ENCODE measurements around the gene SEC16B.

Gene SEC16B

DNA sequence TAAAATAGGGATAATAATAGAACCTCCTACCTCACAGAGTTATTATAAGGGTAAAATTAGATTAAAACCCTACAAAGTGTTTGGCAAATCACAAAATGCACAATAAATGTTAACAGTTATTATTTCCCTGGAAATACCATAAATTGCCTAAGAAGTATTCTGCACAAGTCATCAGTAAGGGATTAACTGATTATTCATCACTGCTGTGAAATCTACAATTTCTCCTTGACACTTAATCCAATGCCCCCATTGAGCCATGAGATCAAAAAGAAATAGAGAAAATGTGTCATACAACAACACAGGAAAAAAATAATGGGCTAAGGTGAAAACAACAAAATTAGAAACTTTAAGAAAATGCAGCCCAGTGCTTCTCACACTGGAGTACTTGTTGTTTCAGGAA lies 6.7 kb upstream of the SEC16B start:
- no peak for DNase-seq (ENCODE audit: low spot score)

DNA sequence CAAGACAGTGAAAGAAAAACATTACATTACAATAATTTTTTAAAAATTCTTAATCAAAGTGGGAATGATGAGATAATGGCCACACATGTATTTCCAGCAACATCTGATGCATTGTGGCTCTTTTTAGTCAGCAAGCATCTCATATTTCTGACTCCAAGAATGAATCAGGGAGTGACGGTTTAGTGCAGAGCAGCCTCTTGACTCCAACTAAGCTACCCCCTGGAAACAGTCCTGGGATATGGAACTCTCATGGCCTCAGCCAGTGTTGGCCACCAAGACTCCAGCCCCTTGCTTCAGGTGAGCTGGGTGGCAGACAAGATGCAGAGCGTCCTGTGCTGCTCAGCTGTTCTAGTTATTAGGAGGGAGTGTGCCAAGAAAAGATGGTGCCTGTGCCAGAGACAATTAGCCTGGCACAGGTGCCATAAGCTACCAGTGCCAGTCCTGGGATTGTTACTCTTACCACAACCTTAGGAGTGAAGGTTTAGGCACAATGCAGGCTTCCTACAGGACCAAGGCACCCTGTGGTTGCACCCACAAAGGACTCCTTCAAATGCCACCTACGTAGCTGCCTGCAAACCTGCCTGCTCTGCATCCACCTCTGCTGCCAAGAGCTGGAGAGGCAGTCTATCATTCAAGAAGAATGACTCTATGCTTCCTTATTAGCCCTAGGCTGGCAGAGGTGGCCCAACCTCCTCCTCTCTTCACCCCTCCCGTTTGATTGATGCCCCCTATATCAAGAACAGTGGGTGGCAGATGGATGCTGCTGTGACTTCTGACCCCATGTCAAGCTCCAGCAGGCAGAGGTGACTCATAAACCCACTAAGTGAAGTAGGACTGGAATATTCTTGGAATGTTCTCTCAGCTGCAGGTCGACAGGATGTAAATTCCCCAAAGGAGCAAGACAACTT lies 6.0 kb upstream of the SEC16B start:
- no peak for DNase-seq (ENCODE audit: low spot score)

DNA sequence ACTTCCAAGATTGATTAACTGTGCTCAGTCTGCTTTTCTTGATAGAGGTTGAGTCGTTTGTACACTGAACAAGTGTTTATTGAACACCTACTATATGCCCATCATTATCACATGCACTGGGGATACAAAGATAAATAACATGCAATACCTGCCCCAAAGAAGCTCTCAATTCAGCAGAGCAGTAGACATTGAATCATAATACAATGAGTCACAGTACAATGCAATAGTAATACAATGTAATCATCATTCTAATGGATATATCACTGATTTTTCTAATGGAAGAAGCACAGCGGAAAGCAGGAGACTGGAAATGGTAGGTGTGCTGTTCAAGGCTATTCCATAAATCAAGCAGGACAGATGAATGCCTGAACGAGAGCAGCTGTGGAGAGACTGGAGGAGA lies 3.7 kb upstream of the SEC16B start:
- no peak for DNase-seq (ENCODE audit: low spot score)

DNA sequence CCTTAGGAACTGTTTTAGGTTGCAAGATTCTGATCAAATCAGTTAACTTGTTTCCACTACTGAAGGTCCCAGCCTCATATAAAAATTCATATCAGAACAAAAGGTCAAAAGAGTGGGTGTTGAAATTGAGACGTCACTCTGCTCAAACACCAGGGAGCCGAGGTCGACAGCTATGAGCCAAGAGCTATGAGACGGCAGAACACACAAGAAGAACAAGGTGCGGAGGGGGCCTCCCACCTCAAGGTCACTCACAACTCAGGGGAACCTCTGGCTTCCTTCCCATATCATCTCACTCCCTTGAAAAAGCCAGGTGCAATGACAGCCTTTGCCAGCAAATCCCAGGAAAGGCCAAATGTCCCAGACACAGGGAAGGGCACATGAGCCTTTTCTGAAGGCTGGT lies 749 bp downstream of the SEC16B start:
- DNase-seq (ENCODE audit: low spot score) = no peak

DNA sequence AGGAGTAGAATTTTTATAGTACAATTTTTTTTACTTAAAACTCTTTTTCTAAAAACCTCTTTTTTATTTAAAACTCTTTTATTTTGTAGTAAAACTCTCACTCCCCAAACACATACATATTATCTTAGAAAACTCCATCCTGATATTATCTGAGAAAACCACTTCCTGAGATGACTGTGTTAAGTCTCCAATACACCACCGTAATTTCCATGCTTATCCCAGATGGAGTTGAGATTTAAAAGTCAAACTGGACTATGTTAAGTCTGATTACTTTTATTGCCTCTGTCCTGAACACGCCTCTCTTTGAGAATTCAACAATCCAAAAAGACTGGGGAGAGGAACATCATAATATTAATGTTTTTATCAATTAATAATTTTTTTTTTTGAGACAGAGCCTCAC lies 3.7 kb downstream of the SEC16B start:
- no peak for DNase-seq (ENCODE audit: low spot score)

DNA sequence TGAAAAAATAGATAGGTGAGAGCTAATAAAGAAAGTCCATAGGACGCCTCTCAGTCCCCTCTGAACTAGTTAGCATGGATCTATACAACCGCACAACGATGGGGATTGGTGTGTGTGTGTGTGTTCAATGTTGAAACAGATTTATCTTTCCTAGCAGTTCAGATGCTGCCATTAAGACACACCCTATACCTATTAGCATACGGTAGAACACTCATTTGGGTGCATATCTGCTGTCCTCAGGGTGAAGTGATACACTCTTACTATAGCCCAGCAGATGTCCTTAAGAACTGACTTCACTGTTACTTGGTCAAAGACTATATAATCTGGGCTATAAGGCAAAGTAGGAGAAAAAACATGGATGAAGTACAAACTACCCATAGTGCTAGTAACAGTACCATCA lies 4.6 kb downstream of the SEC16B start:
- no peak for DNase-seq (ENCODE audit: low spot score)

DNA sequence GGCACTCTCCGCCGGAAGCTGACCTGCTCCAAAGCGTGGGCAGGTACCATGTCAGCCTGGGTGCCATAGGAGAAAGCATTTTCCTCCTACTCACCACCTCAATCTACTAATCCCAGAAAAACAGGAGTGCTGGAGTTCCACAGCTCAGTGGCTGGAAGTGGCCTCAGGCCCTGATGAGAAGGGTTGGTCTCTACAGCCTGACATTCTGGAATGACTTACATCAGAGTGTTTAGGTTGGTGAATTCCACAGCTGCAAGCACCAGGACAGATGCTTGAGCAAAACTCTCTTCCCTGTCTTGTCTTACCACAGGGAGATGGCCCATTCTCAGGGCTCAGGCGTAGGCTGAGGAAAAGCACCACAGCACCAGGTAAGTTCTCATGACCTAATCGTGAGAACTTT lies 5.5 kb downstream of the SEC16B start:
- DNase-seq (ENCODE audit: low spot score) = no peak

DNA sequence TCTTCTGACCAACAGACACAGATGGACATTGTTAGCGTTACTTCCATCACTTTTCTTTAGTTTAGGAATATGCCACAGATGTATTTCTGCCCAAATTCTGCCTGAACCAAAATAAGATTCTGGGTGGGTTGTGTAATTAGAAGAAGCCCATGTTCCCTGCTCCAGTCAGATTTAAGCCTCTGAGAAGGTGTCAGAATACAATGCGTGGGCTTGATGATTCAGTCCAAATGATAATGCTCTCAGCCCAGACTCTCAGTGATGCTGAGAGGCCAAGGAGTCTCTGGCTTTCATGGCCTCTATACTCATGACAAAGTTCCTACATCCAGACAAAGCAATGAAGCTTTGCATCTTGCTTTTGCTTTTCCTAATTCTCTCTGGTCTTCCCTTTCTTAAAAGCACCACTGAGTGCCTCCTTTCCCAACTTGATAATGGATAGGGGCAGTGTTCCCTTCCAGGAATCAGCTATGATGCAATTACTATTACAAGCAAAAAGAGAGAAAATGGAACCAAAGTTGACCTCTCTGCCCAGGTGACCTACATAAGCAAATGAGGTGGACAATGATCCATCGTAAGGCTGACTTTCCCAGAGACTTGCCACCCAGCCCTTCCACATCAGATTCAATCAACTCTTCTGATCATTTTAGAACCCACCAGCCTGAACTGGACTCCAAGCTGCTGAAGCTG lies 8.8 kb downstream of the SEC16B start:
- no peak for DNase-seq (ENCODE audit: low spot score)

DNA sequence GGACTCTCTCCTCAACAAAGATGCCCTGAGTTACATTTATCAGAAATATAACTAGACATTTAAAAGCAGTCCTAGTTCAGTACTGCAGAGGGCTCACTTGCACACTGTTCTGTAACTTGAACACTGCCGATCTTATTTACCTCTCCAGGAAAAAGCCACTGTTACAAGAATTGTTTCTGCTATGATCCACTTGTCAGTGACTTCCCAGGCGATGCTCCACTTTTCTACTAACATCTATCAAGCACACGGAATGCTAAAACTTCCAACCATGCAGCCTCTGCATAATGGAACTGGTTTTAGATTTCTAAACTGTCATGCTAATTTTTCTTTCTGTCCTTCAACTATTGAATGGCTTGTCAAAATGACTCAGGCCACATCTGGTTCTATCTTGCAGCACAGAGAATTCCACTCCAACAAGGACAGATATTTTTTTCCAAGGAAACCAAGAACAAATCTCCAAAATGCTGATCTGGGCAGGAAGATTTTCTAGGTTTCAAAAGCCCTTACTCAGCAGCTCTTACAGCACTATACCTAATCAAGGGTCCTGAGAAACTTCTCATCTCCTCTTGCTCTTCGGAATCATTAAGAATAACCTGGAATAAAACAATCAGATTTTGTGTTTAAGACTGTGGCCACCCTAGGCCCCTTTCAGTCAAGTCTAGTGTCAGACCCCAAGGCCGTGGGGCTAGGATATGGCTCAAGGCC lies 9.9 kb downstream of the SEC16B start:
- no peak for DNase-seq (ENCODE audit: low spot score)

DNA sequence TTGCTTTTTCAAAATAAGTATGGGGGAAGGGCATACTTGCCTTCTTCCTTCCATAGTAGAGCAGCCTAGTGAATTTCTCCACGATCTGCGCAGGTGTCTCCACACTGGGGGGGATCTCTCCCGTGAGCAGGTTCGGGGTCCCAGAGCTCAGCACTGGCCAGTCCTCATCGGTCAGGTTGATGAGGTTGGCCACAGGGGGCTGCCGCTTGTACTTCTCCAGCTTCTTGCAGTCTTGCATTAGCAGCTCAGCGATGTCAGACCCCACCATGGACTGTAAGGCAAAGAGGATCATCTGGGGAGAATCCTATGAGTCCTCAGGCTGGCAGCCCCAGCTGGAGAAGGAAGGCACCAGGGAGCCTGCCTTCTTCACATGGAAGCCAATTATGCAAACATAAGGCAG lies 11.8 kb downstream of the SEC16B start:
- DNase-seq (ENCODE audit: low spot score) = no peak

DNA sequence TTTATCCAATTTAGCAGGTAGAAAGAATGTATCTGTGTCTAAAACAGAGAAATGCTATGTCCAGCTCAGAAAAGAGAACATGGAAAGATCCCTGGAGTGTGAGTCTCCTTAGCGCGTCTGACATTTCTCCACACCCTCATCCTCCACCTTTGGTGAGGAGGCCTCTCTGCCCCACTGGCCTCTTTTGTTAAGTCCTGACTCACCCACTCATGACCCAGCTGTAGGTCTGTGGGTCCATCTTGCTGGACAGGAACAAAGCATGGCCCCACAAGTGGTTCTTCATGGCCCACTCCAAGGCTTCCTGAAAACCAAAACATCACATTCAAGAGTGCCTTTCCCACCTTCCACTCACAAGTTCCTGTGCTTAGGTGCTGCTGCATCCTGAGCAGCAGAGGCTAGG lies 15.8 kb downstream of the SEC16B start:
- DNase-seq (ENCODE audit: low spot score) = no peak

DNA sequence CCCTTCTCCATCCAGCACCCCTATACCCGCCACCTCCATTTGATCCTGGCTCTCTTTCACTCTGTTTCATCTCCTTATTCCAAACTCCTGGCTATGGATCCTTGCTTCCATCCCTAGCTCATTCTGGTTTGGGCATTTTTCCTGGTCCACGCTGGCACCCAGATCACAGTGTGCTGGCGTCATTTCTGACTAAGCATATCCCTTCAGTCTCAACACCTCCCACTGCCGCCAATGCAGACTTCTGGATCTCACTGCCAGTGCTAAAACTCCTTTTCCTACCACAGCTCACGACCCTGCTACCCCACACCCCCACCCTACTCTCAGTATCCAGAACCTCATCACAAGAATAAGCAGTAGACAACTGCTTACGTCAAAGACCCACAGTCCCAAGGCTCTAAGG lies 16.3 kb downstream of the SEC16B start:
- DNase-seq (ENCODE audit: low spot score) = no peak

DNA sequence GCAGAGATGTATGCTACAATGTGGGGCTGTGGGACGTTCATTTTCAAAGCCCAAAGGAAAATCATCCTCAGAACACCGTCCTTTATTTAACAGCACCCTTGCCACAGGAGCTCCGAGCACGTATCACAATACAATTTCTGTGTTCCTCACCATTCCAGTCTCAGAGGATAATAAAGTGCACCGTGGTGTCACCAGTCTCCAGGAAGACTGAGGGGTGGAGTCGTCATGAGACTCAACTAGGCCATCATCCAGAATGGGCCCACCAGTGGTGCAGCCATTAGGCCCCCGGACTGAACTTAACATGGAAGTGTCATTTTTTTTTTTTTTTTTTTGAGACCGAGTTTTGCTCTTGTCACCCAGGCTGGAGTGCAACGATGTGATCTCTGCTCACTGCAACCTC lies 17.2 kb downstream of the SEC16B start:
- no peak for DNase-seq (ENCODE audit: low spot score)

DNA sequence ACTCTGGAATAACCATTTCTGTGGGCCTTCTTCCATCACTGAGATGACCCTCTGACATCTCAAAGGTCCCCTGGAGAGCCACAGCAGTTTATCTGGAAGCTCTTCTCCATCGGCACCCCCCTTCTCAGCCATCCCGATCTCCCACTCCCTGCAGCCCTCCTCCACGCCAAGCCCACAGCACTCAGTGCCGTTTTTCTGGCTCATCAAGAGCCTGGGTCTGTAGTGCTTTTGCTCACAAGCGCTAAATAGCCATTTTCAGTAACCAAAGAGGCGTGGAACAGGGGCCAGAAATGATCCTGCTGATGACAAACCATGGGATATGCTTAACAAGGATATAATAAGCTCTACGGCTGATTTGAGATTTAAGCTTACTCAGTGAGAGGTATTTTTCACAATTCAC lies 17.6 kb downstream of the SEC16B start:
- no peak for DNase-seq (ENCODE audit: low spot score)

DNA sequence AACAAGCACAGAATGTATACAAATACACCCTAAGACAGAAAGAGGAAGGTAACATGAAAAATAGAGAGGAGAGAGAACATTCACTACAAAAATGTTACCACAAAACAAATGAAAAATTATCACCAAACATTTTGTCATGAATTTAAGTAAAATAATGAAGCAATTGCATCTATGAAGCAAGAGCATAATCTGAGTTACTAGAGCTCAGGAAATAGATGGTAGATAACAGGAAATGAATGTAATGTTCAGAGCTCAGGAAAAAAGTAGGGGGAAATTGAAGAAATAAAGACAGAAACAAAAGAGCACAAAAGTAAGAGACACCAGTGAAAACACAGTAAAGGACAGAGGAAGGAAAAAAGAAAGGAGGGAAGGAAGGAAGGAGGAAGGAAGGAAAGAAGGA lies 19.4 kb downstream of the SEC16B start:
- no peak for DNase-seq (ENCODE audit: low spot score)

DNA sequence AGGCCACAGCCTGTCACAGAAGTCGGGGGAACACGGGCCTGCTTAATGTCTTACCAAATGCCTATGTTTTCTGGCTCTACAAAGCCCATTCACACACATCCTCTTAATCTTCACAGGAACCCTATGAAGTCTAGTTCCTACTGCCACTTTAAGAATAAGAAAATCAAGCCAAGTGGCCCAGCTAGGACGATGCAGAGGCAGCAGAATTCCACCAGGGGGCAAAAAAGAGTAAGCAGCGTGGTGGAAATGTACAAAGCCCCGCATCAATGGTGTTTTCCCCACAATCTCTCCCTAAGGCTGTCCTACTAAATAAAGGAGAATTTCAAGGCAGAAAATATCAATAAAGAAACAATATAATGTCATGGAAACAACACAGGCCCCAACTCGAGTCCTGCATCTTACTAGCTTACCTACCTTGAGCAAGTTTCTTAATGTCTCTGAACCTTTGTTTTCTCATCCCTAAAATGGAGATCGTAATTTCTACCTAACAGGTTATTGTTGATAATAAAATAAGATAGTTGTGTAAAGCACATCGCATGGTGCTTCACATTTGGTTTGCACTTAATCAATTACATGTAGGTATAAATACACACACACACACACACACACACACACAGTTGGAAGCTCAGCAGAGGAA lies 21.4 kb downstream of the SEC16B start:
- DNase-seq (ENCODE audit: low spot score) = peak; percentile 70

DNA sequence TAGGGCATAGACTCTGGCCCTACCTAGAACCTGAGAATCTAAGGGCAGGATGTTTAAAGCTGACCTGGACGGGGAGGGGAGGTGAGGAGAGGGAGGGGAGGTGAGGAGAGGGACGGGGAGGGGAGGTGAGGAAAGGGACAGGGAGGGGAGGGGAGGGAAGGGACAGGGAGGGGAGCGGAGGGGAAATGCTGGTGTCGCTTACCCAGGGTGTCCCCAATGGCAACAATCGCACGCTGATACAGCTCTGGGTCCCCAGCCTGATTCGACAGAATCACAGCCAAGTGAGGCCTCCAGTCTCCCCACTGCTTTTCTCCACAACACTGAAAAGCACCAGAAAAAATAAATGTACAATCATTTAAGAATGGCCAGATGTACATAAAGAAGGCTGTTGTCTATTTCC lies 22.2 kb downstream of the SEC16B start:
- no peak for DNase-seq (ENCODE audit: low spot score)

DNA sequence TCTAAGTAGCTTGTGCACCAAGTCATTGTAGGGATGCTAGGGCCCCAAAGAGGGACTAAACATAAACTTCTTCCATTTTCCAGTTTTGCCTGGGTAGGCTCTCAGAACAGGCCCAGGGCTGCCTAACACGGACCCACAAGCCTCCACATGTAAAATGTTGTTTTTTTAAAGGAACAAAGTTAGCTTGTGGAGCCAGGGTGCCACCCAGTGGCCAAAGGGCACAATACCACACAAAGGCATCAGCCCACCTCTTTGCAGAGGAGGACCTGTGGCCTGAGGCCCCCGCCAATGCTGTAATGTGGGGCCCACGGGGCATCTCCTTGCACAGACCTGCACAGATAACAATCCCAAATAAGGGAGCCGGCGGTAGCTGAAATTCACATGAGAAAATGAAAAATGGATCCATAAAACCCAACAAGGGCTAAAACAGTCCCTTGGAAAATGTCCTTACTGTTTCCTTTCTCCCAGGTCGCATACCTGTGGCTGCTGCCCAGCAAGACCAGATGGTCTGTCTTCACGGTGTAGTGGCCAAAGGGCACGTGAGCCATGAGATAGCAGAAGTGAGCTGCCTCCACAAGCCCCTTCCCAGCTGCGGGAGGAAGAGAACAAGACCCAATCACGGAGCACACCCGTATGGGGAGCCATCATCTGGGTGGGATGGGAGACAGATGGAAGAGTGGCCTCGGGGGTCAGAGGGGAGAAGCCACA lies 23.8 kb downstream of the SEC16B start:
- DNase-seq (ENCODE audit: low spot score) = peak; percentile 79

DNA sequence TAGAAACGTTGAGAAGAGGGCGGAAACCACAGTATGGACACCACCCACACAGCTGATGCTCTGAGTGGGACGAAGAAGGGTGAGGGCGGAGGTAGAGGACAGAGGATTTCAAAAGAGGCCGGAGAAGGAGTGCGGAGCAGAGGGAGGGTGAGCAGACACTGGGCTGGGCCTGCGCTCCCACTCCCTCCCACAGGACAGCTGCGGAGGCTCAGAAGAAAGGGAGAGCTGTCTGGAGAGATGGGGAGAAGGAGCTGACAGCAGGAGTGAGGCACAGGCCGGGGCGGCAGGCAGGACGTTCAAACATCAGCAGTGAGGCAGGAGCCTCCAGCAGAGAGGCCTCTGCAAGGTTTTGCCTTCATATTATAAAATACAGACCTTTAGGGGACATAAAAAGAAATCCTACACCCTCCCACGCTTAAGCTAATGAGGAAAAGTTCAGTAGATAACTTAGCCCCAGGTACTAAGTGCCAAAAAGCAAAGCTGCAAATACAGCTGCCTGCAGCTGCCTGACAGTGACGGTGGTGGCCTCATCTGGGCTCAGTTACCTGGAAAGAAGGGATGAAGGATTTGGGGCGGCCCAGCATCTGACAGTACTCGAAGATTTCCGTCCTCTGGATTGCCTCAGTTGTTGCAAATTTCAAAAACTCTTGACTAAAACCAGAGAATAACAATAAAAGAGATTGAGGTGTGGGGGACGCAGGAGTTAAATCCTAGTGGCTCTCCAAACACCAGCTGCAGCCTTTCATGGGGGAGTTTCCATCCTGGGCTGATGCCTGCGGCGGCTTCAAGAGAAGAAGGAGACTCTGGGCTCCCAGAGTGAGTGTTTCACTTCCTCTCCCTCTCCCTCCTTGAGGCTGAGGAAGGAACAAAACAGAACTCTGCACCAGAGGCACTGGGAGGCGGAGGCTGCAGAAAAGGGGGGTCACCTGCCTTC lies 25.6 kb downstream of the SEC16B start:
- no peak for DNase-seq (ENCODE audit: low spot score)

DNA sequence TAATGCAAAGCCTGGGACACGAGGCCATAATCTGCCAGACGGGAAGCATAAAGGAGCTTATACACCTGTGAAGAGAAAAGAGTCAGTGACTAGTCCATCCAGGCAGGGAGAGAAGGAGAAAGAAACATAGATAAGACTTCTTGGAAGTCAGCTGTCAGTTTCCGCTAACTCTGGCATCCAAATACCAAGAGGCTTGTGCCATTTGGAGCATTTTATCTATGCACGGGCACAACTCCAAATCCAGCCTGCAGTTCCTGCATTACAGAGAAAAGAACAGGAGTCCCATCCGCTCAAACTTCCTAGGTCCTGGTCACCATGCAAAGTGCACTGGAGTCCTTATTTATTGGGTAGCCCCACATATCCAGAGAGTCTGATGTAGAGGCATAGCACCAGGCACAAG lies 27.9 kb downstream of the SEC16B start:
- no peak for DNase-seq (ENCODE audit: low spot score)

DNA sequence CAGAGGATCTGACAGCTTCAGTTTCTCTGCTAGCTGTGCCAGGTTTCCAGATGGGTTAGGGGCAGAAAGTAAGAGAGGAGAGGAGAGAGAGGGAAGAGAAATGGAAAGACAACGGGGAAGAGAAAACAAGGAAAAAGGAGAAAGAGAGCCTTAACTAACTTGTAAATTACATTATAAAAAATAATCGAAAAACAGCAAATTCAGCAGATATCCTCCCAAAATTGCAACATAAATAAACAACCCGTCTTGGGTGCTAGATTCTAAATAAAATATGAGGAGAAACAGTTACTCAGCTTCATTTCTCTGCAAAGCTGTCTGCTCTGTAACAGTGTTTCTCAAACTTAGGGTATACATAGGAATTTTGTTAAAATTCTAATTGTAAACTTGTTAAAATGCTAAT lies 29.2 kb downstream of the SEC16B start:
- no peak for DNase-seq (ENCODE audit: low spot score)

All from iPS-NIHi11 (cell line).